ENCODE results near the gene PSMA1.

GRCh38 chr11:14529321-14529720, 9.1 kb upstream of the PSMA1 start:
- TF ChIP-seq, protein P1, sequence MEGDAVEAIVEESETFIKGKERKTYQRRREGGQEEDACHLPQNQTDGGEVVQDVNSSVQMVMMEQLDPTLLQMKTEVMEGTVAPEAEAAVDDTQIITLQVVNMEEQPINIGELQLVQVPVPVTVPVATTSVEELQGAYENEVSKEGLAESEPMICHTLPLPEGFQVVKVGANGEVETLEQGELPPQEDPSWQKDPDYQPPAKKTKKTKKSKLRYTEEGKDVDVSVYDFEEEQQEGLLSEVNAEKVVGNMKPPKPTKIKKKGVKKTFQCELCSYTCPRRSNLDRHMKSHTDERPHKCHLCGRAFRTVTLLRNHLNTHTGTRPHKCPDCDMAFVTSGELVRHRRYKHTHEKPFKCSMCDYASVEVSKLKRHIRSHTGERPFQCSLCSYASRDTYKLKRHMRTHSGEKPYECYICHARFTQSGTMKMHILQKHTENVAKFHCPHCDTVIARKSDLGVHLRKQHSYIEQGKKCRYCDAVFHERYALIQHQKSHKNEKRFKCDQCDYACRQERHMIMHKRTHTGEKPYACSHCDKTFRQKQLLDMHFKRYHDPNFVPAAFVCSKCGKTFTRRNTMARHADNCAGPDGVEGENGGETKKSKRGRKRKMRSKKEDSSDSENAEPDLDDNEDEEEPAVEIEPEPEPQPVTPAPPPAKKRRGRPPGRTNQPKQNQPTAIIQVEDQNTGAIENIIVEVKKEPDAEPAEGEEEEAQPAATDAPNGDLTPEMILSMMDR (IDR thresholded peaks at IDR 0.05; ENCODE audit: poor library complexity, severe bottlenecking), result no peak
- TF ChIP-seq POLR2AphosphoS5 (IDR thresholded peaks at IDR 0.05), result no peak
- no peak for TF ChIP-seq EP300 (conservative IDR thresholded peaks at IDR 0.05; ENCODE audit: poor library complexity, severe bottlenecking)
- no peak for TF ChIP-seq SMC3 (conservative IDR thresholded peaks at IDR 0.05; ENCODE audit: poor library complexity)
- no peak for TF ChIP-seq RAD21 (conservative IDR thresholded peaks at IDR 0.05)
- TF ChIP-seq, protein P2, sequence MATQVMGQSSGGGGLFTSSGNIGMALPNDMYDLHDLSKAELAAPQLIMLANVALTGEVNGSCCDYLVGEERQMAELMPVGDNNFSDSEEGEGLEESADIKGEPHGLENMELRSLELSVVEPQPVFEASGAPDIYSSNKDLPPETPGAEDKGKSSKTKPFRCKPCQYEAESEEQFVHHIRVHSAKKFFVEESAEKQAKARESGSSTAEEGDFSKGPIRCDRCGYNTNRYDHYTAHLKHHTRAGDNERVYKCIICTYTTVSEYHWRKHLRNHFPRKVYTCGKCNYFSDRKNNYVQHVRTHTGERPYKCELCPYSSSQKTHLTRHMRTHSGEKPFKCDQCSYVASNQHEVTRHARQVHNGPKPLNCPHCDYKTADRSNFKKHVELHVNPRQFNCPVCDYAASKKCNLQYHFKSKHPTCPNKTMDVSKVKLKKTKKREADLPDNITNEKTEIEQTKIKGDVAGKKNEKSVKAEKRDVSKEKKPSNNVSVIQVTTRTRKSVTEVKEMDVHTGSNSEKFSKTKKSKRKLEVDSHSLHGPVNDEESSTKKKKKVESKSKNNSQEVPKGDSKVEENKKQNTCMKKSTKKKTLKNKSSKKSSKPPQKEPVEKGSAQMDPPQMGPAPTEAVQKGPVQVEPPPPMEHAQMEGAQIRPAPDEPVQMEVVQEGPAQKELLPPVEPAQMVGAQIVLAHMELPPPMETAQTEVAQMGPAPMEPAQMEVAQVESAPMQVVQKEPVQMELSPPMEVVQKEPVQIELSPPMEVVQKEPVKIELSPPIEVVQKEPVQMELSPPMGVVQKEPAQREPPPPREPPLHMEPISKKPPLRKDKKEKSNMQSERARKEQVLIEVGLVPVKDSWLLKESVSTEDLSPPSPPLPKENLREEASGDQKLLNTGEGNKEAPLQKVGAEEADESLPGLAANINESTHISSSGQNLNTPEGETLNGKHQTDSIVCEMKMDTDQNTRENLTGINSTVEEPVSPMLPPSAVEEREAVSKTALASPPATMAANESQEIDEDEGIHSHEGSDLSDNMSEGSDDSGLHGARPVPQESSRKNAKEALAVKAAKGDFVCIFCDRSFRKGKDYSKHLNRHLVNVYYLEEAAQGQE (IDR thresholded peaks at IDR 0.05; ENCODE audit: borderline replicate concordance), result no peak

Data from neural cell (in vitro differentiated cells).